ENCODE measurements around the gene RAD51B. TPM values are rescaled to one million over a fixed set of nuclear protein-coding genes. Genes with fewer than 3 reads are reported as not detected.

The RAD51B gene
- total RNA-seq, 1 experiment from 2014 or later = 16.7 TPM

DNA sequence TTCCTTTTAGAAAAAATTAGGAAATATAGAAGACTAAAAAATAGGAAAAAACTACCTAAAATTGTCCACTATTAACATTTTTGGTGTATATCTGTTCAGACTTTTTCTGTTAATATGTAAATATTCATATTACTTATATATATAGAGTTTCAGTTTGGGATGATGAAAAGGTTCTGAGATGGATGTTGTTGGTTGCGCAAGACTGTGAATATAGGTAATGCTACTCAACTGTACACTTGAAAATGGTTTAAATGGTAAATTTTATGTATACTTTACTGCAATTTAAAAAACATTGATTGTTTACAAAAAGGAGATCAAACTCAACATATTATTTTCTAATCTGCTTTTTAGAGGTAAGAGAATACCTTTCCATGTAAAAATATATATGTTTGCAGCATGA is 200.9 kb downstream of the RAD51B start:
- no peak for DNase-seq
- Histone ChIP-seq H2AFZ (ENCODE audit: low read length) (no peak overlapping the region), H3K4ac (ENCODE audit: low read depth, low read length) (no peak overlapping the region), H4K91ac (ENCODE audit: insufficient read length, low read depth, low read length) (no peak overlapping the region), H4K5ac (ENCODE audit: insufficient read length, low read depth, low read length) (no peak overlapping the region), H3K79me1 (ENCODE audit: insufficient read depth, low read depth, low read length, poor library complexity, severe bottlenecking) (no peaks in the 10 kb centered on the region), H3K27me3 (ENCODE audit: insufficient read depth, low read length) (no peaks in the 10 kb centered on the region), H2BK15ac (ENCODE audit: low read depth, low read length) (no peak overlapping the region), H4K8ac (replicated peaks; ENCODE audit: insufficient read length, low read depth, low read length) (no peak overlapping the region), H3K9ac (ENCODE audit: extremely low read depth, insufficient read length, low read length) (no peak overlapping the region), H3K27ac (ENCODE audit: insufficient read length, low read depth, low read length) (no peak overlapping the region), H3K56ac (ENCODE audit: insufficient read length, low read depth, low read length) (no peak overlapping the region), H3K23ac (ENCODE audit: insufficient read length, low read depth, low read length) (no peak overlapping the region), H3K4me1 (ENCODE audit: insufficient read depth, low read length) (no peaks in the 10 kb centered on the region), H3K9me3 (ENCODE audit: control insufficient read depth, low read depth, low read length) (no peaks in the 10 kb centered on the region), H3K23me2 (ENCODE audit: insufficient read length, low read depth, low read length, poor library complexity, severe bottlenecking) (no peaks in the 10 kb centered on the region), H3K18ac (ENCODE audit: insufficient read length, low read depth, low read length) (no peak overlapping the region), H2BK120ac (ENCODE audit: low read depth, low read length, poor library complexity, severe bottlenecking) (no peak overlapping the region), H3T11ph (ENCODE audit: low read length) (no peak overlapping the region), H3K79me2 (ENCODE audit: insufficient read depth, low read length) (no peaks in the 10 kb centered on the region), H3K14ac (ENCODE audit: insufficient read depth, low read length) (no peak overlapping the region), H2AK5ac (ENCODE audit: insufficient read length, low read length) (no peak overlapping the region), H4K20me1 (ENCODE audit: control insufficient read depth, insufficient read depth, insufficient read length) (no peaks in the 10 kb centered on the region), H3K4me2 (ENCODE audit: insufficient read depth, insufficient read length, low read length) (no peak overlapping the region), H2BK20ac (ENCODE audit: low read depth, low read length, poor library complexity, severe bottlenecking) (no peak overlapping the region), H2BK5ac (ENCODE audit: insufficient read length, low read length) (no peak overlapping the region), H2BK12ac (ENCODE audit: insufficient read length, low read depth, low read length) (no peak overlapping the region)
- WGBS (ENCODE audit: extremely low coverage, insufficient read length, low lambda C conversion rate) = no CpG with 5 or more reads among the region's 1 CpG
- H3K27ac Mint-ChIP-seq = no peak overlapping the region
- H3K9me3 Mint-ChIP-seq = peaks cover 9 to 11% of the 10 kb centered on the region in 2 experiments
- H3K36me3 Mint-ChIP-seq (ENCODE audit: insufficient read depth in 1 of 3, low read depth in 3 of 3) = peaks cover 0 to 17% (median 5%) of the 10 kb centered on the region in 3 experiments; a peak in 6 of 7 replicates
- H3K27me3 Mint-ChIP-seq (ENCODE audit: low read depth) = no peaks in the 10 kb centered on the region
- TF ChIP-seq, protein P1, sequence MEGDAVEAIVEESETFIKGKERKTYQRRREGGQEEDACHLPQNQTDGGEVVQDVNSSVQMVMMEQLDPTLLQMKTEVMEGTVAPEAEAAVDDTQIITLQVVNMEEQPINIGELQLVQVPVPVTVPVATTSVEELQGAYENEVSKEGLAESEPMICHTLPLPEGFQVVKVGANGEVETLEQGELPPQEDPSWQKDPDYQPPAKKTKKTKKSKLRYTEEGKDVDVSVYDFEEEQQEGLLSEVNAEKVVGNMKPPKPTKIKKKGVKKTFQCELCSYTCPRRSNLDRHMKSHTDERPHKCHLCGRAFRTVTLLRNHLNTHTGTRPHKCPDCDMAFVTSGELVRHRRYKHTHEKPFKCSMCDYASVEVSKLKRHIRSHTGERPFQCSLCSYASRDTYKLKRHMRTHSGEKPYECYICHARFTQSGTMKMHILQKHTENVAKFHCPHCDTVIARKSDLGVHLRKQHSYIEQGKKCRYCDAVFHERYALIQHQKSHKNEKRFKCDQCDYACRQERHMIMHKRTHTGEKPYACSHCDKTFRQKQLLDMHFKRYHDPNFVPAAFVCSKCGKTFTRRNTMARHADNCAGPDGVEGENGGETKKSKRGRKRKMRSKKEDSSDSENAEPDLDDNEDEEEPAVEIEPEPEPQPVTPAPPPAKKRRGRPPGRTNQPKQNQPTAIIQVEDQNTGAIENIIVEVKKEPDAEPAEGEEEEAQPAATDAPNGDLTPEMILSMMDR (conservative IDR thresholded peaks at IDR 0.05) = no peak
- peaks cover 10 to 12% of the 10 kb centered on the region in 2 experiments for H3K4me1 Mint-ChIP-seq
- no peak overlapping the region for H3K4me3 Mint-ChIP-seq
